Subcutaneous abdominal adipose tissue (tissue), 5 donors: Measurements from ENCODE around the gene FKBP1B.
"Not testable (repeated sequence)": the region's sequence is repeated elsewhere in the genome, so short reads cannot be mapped to it uniquely, and the experiment has no call there.

Experiments used
- H3K27ac ChIP-seq: one replicate; pipeline ENCODE4 v1.7.0; 2013; ENCODE audit warnings: low read depth, mild to moderate bottlenecking, inconsistent platforms, low read length, moderate library complexity
- H3K27me3 ChIP-seq, 5 donors: one replicate each; pipeline ENCODE4 v1.7.0; 2013; ENCODE audit warnings: low read length in 5 of 5, inconsistent platforms in 1 of 5; ENCODE audit not compliant: control insufficient read depth in 5 of 5, insufficient read depth in 4 of 5
- H3K36me3 ChIP-seq, 5 donors: one replicate each; pipeline ENCODE4 v1.7.0; 2013; ENCODE audit warnings: low read length in 5 of 5; ENCODE audit not compliant: control insufficient read depth in 5 of 5, insufficient read depth in 5 of 5
- H3K4me1 ChIP-seq, 5 donors: one replicate each; pipeline ENCODE4 v1.7.0; 2013; ENCODE audit warnings: low read length in 5 of 5, mild to moderate bottlenecking in 3 of 5, moderate library complexity in 1 of 5; ENCODE audit not compliant: control insufficient read depth in 5 of 5, insufficient read depth in 5 of 5
- H3K4me3 ChIP-seq, 5 donors: one replicate each; pipeline ENCODE4 v1.7.0; 2013; ENCODE audit warnings: low read length in 5 of 5, low read depth in 1 of 5
- H3K9ac ChIP-seq, 5 donors: one replicate each; pipeline ENCODE4 v1.7.0; 2013; ENCODE audit warnings: low read length in 5 of 5, mild to moderate bottlenecking in 4 of 5, moderate library complexity in 3 of 5
- H3K9me3 ChIP-seq, 5 donors: one replicate each; pipeline ENCODE4 v1.7.0; 2013; ENCODE audit warnings: low read length in 5 of 5; ENCODE audit not compliant: control insufficient read depth in 5 of 5
- donor health status: healthy.
- donor health status: healthy.
- donor health status: healthy.
- donor health status: healthy.
- donor health status: healthy.

Gene FKBP1B

DNA sequence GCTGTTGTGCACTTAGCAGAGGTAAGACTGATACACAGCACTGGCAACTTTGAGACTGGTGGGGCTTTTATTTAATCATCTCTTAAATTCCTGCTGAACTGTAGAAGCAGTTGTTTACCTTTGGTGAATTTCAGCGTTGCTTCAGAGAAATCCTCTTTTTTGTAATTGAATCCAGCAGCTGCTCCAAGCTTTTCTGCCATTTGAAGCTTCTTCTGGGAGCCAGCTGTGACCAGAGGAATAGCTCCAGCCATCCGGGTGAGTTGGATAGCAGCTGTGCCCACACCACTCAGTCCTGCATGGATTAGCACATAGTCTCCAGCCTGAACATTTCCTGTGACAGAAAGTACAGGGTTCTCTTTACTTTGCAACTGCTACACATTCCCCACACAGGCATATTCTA, 31.2 kb downstream of the FKBP1B start:
- H3K36me3 ChIP-seq: peaks cover 0 to 39% (median 28%) of the 10 kb centered on the region in 5 donors
- no peaks in the 10 kb centered on the region for H3K27me3 ChIP-seq
- no peaks in the 10 kb centered on the region for H3K9me3 ChIP-seq
- no peak overlapping the region for H3K4me3 ChIP-seq
- no peak overlapping the region for H3K9ac ChIP-seq
- H3K4me1 ChIP-seq: peaks cover 7 to 43% (median 33%) of the 10 kb centered on the region in 5 donors
- H3K27ac ChIP-seq: no peak overlapping the region

DNA sequence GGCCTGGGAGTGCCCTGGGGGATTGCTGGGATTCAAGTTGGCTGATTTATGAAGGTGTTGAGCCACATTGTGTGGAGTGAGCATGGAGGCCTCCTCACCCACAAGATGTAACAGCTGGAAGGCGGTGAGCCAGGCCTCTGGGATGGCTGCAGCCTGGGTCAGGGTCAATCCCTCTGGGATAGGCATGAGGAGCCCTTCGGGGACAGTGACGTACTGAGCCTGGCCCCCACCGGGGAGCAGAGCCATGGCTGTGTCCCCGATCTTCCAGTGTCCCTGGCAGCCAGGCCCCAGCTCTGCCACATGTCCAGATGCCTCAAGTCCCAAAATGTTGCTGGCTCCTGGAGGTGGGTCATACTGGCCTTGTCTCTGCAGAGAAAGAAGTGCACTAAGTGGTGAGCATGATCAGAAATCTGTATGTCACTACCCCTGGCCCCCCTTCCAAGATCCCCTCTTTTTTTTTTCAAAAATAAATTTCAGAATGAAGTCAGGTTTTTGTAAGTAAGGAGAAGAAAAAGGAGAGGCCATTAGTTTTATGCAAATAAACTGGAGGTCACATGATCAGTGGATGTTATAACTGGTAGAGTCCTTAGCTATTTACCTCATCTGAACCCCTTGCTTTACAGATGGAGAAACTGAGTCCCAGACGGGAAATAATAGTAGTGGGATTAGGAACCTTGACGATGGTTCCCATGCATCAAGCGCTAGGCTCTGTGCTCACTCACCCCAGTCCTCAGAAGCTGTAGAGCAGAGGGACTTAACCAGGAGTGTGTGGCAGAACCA, 33.4 kb downstream of the FKBP1B start:
- H3K4me3 ChIP-seq: peak overlapping the region in 4 of 5 donors; percentile 75 to 87 (median 78)
- H3K9me3 ChIP-seq: no peaks in the 10 kb centered on the region

DNA sequence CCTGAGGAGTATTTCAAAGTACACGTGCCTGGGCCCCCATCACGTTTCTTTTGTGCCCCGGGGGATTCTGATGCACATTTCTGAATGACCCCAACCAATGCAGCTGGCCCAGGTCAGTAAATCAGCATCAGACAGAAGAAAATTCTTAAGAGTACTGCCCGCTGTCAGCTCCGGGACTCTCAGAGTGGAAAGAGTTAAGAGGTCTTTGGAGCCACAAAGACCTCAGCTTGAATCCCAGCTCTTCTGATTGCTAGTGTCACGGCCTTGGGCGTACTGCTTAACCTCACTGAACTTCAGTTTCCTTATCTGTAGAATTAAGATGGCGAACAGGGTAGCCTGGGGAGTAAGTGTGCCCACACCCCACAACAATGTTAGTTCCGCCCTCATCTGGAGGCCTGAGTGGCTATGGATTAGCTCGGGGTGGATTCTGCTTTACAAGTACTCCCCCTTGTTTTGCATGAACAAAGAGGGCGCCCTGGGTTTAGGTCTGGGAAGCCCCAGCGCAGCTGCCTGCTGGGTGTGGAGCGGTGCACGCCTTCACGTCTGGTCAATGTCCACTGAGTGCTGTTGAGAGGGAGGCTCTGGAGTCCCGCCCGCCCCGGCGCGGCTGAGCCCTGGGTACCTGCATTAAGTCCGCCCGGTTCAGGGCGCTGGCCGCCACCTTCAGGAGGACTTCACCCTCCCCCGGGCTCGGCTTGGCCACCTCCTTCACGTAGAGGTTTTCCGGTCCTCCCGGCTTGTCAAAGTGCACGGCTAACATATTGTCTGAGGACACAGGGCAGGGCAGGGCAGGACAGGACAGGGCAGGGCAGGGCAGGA, 34.2 kb downstream of the FKBP1B start:
- Histone ChIP-seq H3K27ac (peak overlapping the region; percentile 95), H3K36me3 (peaks cover 0 to 47% (median 31%) of the 10 kb centered on the region in 5 donors), H3K9me3 (no peaks in the 10 kb centered on the region), H3K4me3 (peak overlapping the region; percentile 75 to 87 (median 77)), H3K9ac (peak overlapping the region in 4 of 5 donors; percentile 11 to 89 (median 73)), H3K4me1 (peaks cover 7 to 28% (median 20%) of the 10 kb centered on the region in 5 donors), H3K27me3 (no peaks in the 10 kb centered on the region)

More for the DNA sequence above, 33.4 kb downstream of the FKBP1B start:
- Histone ChIP-seq H3K27me3 (no peaks in the 10 kb centered on the region), H3K9ac (peak overlapping the region in 3 of 5 donors; percentile 11 to 89 (median 76)), H3K36me3 (peaks cover 0 to 44% (median 31%) of the 10 kb centered on the region in 5 donors), H3K27ac (peak overlapping the region; percentile 95), H3K4me1 (peaks cover 7 to 28% (median 20%) of the 10 kb centered on the region in 5 donors)

GRCh38 chr2:24084386-24085199, 35.1 kb downstream of the FKBP1B start, which contains the start of gene TP53I3:
TSS of gene TP53I3 (minus strand) at chr2:24084834. CDS start at chr2:24084326, 508 bp downstream.
- H3K9ac ChIP-seq: peak within 1 kb of the TSS; percentile 68 to 89 (median 84)
- peaks cover 0 to 42% (median 26%) of the 10 kb centered on the region in 5 donors for H3K36me3 ChIP-seq
- peak within 1 kb of the TSS; percentile 75 to 87 (median 79) for H3K4me3 ChIP-seq
- no peaks in the 10 kb centered on the region for H3K27me3 ChIP-seq
- no peaks in the 10 kb centered on the region for H3K9me3 ChIP-seq
- H3K27ac ChIP-seq: peak within 1 kb of the TSS; percentile 95
- peaks cover 7 to 28% (median 20%) of the 10 kb centered on the region in 5 donors for H3K4me1 ChIP-seq

GRCh38 chr2:24085200-24085489, 35.6 kb downstream of the FKBP1B start:
- Histone ChIP-seq H3K36me3 (peaks cover 0 to 37% (median 23%) of the 10 kb centered on the region in 5 donors), H3K27ac (peak overlapping the region; percentile 95), H3K27me3 (no peaks in the 10 kb centered on the region), H3K9me3 (no peaks in the 10 kb centered on the region), H3K4me1 (peaks cover 7 to 28% (median 20%) of the 10 kb centered on the region in 5 donors), H3K9ac (peak overlapping the region; percentile 68 to 89 (median 84)), H3K4me3 (peak overlapping the region; percentile 75 to 87 (median 79))

GRCh38 chr2:24086241-24086640, 36.7 kb downstream of the FKBP1B start:
- no peaks in the 10 kb centered on the region for H3K9me3 ChIP-seq
- peaks cover 0 to 27% (median 14%) of the 10 kb centered on the region in 5 donors for H3K36me3 ChIP-seq
- H3K27ac ChIP-seq: no peak overlapping the region
- H3K27me3 ChIP-seq: no peaks in the 10 kb centered on the region
- H3K9ac ChIP-seq: no peak overlapping the region
- peaks cover 7 to 28% (median 20%) of the 10 kb centered on the region in 5 donors for H3K4me1 ChIP-seq
- H3K4me3 ChIP-seq: no peak overlapping the region

GRCh38 chr2:24087032-24087431, 37.5 kb downstream of the FKBP1B start:
- no peak overlapping the region for H3K4me3 ChIP-seq
- H3K9me3 ChIP-seq: no peaks in the 10 kb centered on the region
- H3K36me3 ChIP-seq: peaks cover 0 to 20% (median 11%) of the 10 kb centered on the region in 5 donors
- H3K4me1 ChIP-seq: peaks cover 7 to 28% (median 20%) of the 10 kb centered on the region in 5 donors
- H3K9ac ChIP-seq: no peak overlapping the region
- H3K27me3 ChIP-seq: no peaks in the 10 kb centered on the region
- no peak overlapping the region for H3K27ac ChIP-seq

DNA sequence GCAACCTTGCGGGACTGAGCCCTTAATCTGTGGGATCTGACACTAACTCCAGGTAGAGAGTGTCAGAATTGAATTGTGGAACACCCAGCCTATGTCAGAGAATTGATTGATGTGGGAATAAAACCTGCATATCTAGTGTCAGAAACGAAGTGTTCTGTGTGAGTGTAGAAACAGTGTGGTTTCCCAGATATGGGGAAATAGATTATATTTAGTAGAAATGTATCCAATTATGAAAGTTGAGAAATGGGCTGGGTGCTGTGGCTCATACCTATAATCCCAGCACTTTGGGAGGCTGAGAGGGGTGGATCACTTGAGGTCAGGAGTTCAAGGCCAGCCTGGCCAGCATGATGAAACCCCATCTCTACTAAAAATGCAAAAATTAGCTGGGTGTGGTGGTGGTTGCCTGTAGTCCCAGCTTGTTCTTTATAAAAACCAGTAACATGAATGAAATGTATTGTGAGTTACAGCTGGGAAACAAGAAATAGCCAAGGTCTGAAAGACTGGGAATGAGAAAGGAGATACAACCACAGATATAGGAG, 39.3 kb downstream of the FKBP1B start:
- Histone ChIP-seq H3K27me3 (no peaks in the 10 kb centered on the region), H3K9ac (no peak overlapping the region), H3K4me1 (peaks cover 2 to 15% (median 11%) of the 10 kb centered on the region in 5 donors), H3K36me3 (peaks cover 0 to 11% (median 3%) of the 10 kb centered on the region in 5 donors), H3K9me3 (no peaks in the 10 kb centered on the region), H3K4me3 (no peak overlapping the region), H3K27ac (no peak overlapping the region)

DNA sequence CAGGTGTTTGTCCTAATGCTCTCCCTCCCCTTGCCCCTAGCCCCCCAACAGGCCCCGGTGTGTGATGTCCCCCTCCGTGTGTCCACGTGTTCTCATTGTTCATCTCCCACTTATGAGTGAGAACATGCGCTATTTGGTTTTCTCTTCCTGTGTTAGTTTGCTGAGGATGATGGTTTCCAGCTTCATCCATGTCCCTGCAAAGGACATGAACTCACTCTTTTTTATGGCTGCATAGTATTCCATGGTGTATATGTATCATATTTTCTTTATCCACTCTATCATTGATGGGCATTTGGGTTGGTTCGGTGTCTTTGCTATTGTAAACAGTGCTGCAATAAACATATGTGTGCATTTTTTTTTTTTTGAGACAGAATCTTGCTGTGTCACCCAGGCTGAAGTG, 43.7 kb downstream of the FKBP1B start:
- H3K9me3 ChIP-seq, H3K27ac ChIP-seq, H3K9ac ChIP-seq, H3K4me3 ChIP-seq, H3K27me3 ChIP-seq, H3K4me1 ChIP-seq: not testable (repeated sequence)
- H3K36me3 ChIP-seq: peaks cover 0 to 19% (median 9%) of the 10 kb centered on the region in 5 donors
